ENCODE data around the gene MYT1. TPM values are rescaled to one million over a fixed set of nuclear protein-coding genes. Genes with fewer than 3 reads are reported as not detected.

The MYT1 gene
- total and polyA plus RNA-seq, 9 of the 15 experiments (the other 6 are each of a cell fraction or from before 2014, with no cell fraction given) = 0.02 to 0.12 (median 0.06) TPM; not detected in 4

GRCh38 chr20:64212755-64213154, 48.5 kb downstream of the MYT1 start:
- Histone ChIP-seq H3K36me3 (ENCODE audit: control insufficient read depth, insufficient read depth, low read length) (no peaks in the 10 kb centered on the region), H3K27me3 (ENCODE audit: control insufficient read depth in 2 of 2, insufficient read depth in 2 of 2, low read length in 2 of 2) (peaks cover 43 to 74% of the 10 kb centered on the region in 2 experiments), H3K4me2 (ENCODE audit: insufficient read depth, low read length) (no peak overlapping the region), H3K9ac (ENCODE audit: insufficient read depth in 1 of 2, low read depth in 2 of 2, low read length in 2 of 2) (no peak overlapping the region), H3K9me1 (ENCODE audit: control insufficient read depth, insufficient read depth, low read length) (no peaks in the 10 kb centered on the region), H4K20me1 (replicated peaks; ENCODE audit: control insufficient read depth, insufficient read depth, low read length) (peaks cover 20% of the 10 kb centered on the region), H2AFZ (ENCODE audit: low read depth, low read length) (no peak overlapping the region), H3K9me3 (replicated peaks; ENCODE audit: control insufficient read depth, insufficient read depth, low read depth, low read length) (no peaks in the 10 kb centered on the region), H3K4me1 (replicated peaks in 1 of 2; ENCODE audit: control insufficient read depth in 2 of 2, insufficient read depth in 2 of 2, low read length in 2 of 2) (peaks cover 9 to 32% of the 10 kb centered on the region in 2 experiments; a peak in 4 of 5 replicates), H3K27ac (ENCODE audit: extremely low read depth, low read depth, low read length) (no peak overlapping the region), H3K4me3 (no peak overlapping the region), H3K79me2 (ENCODE audit: control insufficient read depth, insufficient read depth, low read length) (no peaks in the 10 kb centered on the region)
- peak in 1 of 4 experiments; percentile 28 for DNase-seq (ENCODE audit: extremely low read depth in 1 of 4, low spot score in 3 of 4)
- POLR2A ChIA-PET = interaction anchor here (0.6 to 1.3 kb wide), 4 partner anchors 8 to 1266 kb away, joined by 3 to 5 read pairs (median 4); no protein-coding TSS in a partner anchor
- in situ Hi-C loops (cut with MboI) = no loop called here
- intact Hi-C loops (cut with micrococcal nuclease) = no loop called here
- BruUV-seq (replicated peaks) = no TSS peak
- WGBS (ENCODE audit: insufficient coverage, low coverage, missing lambda C conversion rate) = 15% methylated on average over 6 of the region's 7 CpGs
- CTCF ChIA-PET (ENCODE audit: low intra/inter-chr PET ratio) = no interaction called here
- ATAC-seq = peak; percentile 34
- FAIRE-seq = no peak
- TF ChIP-seq TAF7 (tag; IDR thresholded peaks at IDR 0.05) (no peak), JUND (IDR thresholded peaks at IDR 0.05; ENCODE audit: borderline replicate concordance, low read depth, low read length) (no peak), JUND (tag; IDR thresholded peaks at IDR 0.05; ENCODE audit: borderline replicate concordance, low read depth, low read length) (peak; percentile 55; the same call in 1 of the 3 replicates), ZNF445 (CRISPR knock-in tag; IDR thresholded peaks at IDR 0.05; ENCODE audit: low read depth) (no peak), ATF7 (IDR thresholded peaks at IDR 0.05) (peak; percentile 93), SAFB (IDR thresholded peaks at IDR 0.05; ENCODE audit: borderline replicate concordance, low read depth, low read length) (no peak), CEBPG (CRISPR knock-in tag; IDR thresholded peaks at IDR 0.05) (0 out of 2 replicates have a peak, but pooled peaks have one; percentile 18), CEBPG (tag; conservative IDR thresholded peaks at IDR 0.05 in 1 of 2, IDR thresholded peaks at IDR 0.05 in 1 of 2) (no peak), FOXA3 (CRISPR knock-in tag; conservative IDR thresholded peaks at IDR 0.05 in 1 of 2, IDR thresholded peaks at IDR 0.05 in 1 of 2) (no peak), ZNF778 (CRISPR knock-in tag; IDR thresholded peaks at IDR 0.05) (no peak)
- TF ChIP-seq, protein P1, sequence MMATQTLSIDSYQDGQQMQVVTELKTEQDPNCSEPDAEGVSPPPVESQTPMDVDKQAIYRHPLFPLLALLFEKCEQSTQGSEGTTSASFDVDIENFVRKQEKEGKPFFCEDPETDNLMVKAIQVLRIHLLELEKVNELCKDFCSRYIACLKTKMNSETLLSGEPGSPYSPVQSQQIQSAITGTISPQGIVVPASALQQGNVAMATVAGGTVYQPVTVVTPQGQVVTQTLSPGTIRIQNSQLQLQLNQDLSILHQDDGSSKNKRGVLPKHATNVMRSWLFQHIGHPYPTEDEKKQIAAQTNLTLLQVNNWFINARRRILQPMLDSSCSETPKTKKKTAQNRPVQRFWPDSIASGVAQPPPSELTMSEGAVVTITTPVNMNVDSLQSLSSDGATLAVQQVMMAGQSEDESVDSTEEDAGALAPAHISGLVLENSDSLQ (IDR thresholded peaks at IDR 0.05) = no peak
- TF ChIP-seq, protein P2, sequence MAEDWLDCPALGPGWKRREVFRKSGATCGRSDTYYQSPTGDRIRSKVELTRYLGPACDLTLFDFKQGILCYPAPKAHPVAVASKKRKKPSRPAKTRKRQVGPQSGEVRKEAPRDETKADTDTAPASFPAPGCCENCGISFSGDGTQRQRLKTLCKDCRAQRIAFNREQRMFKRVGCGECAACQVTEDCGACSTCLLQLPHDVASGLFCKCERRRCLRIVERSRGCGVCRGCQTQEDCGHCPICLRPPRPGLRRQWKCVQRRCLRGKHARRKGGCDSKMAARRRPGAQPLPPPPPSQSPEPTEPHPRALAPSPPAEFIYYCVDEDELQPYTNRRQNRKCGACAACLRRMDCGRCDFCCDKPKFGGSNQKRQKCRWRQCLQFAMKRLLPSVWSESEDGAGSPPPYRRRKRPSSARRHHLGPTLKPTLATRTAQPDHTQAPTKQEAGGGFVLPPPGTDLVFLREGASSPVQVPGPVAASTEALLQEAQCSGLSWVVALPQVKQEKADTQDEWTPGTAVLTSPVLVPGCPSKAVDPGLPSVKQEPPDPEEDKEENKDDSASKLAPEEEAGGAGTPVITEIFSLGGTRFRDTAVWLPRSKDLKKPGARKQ (CRISPR knock-in tag; IDR thresholded peaks at IDR 0.05) = no peak
